ENCODE data around the gene ZNF221.

Gene ZNF221

DNA sequence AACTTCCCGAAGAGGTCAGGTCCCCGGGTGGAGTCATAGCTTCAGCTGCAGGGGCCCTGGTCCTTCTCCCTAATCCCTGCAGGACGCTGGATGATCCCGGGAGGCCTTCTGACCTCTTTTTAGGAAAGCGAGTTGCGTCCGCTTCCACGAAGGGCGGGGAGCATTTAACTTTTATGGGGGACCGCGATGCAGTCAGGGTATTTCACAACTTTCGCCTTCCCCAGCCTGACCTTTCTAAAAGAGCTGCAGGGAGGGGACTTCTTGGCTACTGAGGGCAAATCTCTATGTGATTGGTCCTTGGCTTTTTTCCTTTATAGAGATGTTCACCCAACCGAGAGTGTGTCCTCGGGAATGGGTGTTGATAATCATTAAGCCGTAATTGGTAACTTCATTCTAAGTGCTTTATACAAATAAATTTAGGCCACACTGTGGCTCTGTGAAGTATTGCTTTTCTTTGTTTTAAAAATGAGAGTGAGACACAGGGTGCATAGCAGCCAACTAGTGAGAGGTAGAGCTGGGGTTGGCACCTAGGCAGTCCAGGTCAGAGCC is 52.5 kb downstream of the ZNF221 start:
- peak; percentile 19 for DNase-seq (ENCODE audit: low spot score)
- H3K27ac ChIP-seq, result peak overlapping the region; percentile 69
- CTCF ChIA-PET, result no interaction called here
- TF ChIP-seq, protein P1, sequence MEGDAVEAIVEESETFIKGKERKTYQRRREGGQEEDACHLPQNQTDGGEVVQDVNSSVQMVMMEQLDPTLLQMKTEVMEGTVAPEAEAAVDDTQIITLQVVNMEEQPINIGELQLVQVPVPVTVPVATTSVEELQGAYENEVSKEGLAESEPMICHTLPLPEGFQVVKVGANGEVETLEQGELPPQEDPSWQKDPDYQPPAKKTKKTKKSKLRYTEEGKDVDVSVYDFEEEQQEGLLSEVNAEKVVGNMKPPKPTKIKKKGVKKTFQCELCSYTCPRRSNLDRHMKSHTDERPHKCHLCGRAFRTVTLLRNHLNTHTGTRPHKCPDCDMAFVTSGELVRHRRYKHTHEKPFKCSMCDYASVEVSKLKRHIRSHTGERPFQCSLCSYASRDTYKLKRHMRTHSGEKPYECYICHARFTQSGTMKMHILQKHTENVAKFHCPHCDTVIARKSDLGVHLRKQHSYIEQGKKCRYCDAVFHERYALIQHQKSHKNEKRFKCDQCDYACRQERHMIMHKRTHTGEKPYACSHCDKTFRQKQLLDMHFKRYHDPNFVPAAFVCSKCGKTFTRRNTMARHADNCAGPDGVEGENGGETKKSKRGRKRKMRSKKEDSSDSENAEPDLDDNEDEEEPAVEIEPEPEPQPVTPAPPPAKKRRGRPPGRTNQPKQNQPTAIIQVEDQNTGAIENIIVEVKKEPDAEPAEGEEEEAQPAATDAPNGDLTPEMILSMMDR (conservative IDR thresholded peaks at IDR 0.05; ENCODE audit: low read depth), result no peak
- POLR2A ChIA-PET (ENCODE audit: low non-redundant PET), result no interaction called here

GRCh38 chr19:44005973-44006372 is 54.9 kb downstream of the ZNF221 start:
- ChIA-PET CTCF (no interaction called here), POLR2A (ENCODE audit: low non-redundant PET) (no interaction called here)
- H3K27ac ChIP-seq, result no peak overlapping the region
- TF ChIP-seq, protein P1 (conservative IDR thresholded peaks at IDR 0.05; ENCODE audit: low read depth), result no peak
- no peak for DNase-seq (ENCODE audit: low spot score)

- CTCF ChIA-PET, result no interaction called here
Measured at GRCh38 chr19:44007473-44007872, 56.4 kb downstream of the ZNF221 start.

DNA sequence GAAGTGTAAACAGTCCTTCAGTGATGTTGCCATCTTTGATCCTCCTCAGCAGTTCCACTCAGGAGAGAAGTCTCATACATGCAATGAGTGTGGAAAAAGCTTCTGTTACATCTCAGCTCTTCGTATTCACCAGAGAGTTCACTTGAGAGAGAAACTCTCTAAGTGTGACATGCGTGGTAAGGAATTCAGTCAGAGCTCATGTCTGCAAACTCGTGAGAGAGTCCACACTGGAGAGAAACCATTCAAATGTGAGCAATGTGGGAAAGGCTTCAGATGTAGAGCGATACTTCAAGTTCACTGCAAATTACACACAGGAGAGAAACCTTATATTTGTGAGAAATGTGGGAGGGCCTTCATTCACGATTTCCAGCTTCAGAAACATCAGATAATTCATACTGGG is 59.4 kb downstream of the ZNF221 start:
- TF ChIP-seq, protein P1 (conservative IDR thresholded peaks at IDR 0.05; ENCODE audit: low read depth), result no peak
- DNase-seq (ENCODE audit: low spot score), result no peak
- H3K27ac ChIP-seq, result no peak overlapping the region
- POLR2A ChIA-PET (ENCODE audit: low non-redundant PET), result no interaction called here
- CTCF ChIA-PET, result interaction anchor here (1.0 kb wide), 1 partner anchor 201 kb away, joined by 3 read pairs; no protein-coding TSS in a partner anchor

More at GRCh38 chr19:44007473-44007872, 56.4 kb downstream of the ZNF221 start:
- TF ChIP-seq, protein P1 (conservative IDR thresholded peaks at IDR 0.05; ENCODE audit: low read depth), result no peak
- POLR2A ChIA-PET (ENCODE audit: low non-redundant PET), result no interaction called here
- no peak overlapping the region for H3K27ac ChIP-seq
- no peak for DNase-seq (ENCODE audit: low spot score)

Data from RWPE1 (cell line).